Fibroblast of upper back skin (primary cell): ENCODE results near the gene ZNF747.

ENCODE experiments used
- DNase-seq: peaks from one replicate; pipeline ENCODE4 v3.0.0-alpha.2; 2013

ZNF747 gene

GRCh38 chr16:30534368-30535105, at the start of gene ZNF747:
TSS of gene ZNF747 (minus strand) at chr16:30534858. CDS start at chr16:30534679, 179 bp downstream.
- DNase-seq = peak; percentile 82

- no peak for DNase-seq
Observed at GRCh38 chr16:30582611-30583340, 48.1 kb upstream of the ZNF747 start.

- no peak for DNase-seq
Observed at GRCh38 chr16:30581457-30581856, 46.8 kb upstream of the ZNF747 start.

- no peak for DNase-seq
Observed at GRCh38 chr16:30574678-30575077, 40.0 kb upstream of the ZNF747 start.

GRCh38 chr16:30571445-30572322, 37.0 kb upstream of the ZNF747 start, which contains the start of gene ZNF688:
TSS of gene ZNF688 (minus strand) at chr16:30571714. CDS start at chr16:30571629, 85 bp downstream.
- peak; percentile 98 for DNase-seq

- DNase-seq = no peak
Observed at GRCh38 chr16:30570636-30571444, 36.2 kb upstream of the ZNF747 start.

- DNase-seq = no peak
Observed at GRCh38 chr16:30569746-30570635, 35.3 kb upstream of the ZNF747 start.

GRCh38 chr16:30569281-30569680, 34.6 kb upstream of the ZNF747 start:
- DNase-seq = no peak

GRCh38 chr16:30567991-30568638, 33.5 kb upstream of the ZNF747 start:
- peak; percentile 59 for DNase-seq

- DNase-seq = no peak
Observed at GRCh38 chr16:30567160-30567990, 32.7 kb upstream of the ZNF747 start.

- DNase-seq = no peak
Observed at GRCh38 chr16:30566531-30566930, 31.9 kb upstream of the ZNF747 start.

- DNase-seq = no peak
Observed at GRCh38 chr16:30565984-30566383, 31.3 kb upstream of the ZNF747 start.

GRCh38 chr16:30565526-30565925, 30.9 kb upstream of the ZNF747 start:
- no peak for DNase-seq

GRCh38 chr16:30562021-30562420, 27.4 kb upstream of the ZNF747 start:
- DNase-seq = no peak

GRCh38 chr16:30561089-30561816, 26.6 kb upstream of the ZNF747 start:
- no peak for DNase-seq

GRCh38 chr16:30559690-30560089, 25.0 kb upstream of the ZNF747 start:
- DNase-seq = no peak

- no peak for DNase-seq
Observed at GRCh38 chr16:30558789-30559377, 24.2 kb upstream of the ZNF747 start.

- DNase-seq = peak; percentile 98
Observed at GRCh38 chr16:30557957-30558788, 23.5 kb upstream of the ZNF747 start, which contains the start of gene ZNF764. TSS of gene ZNF764 (minus strand) at chr16:30558374. CDS start at chr16:30558182, 192 bp downstream.
